ENCODE measurements around the gene DPYD. TPM values are rescaled to one million over a fixed set of nuclear protein-coding genes. Genes with fewer than 3 reads are reported as not detected.

DPYD gene
- total and polyA plus RNA-seq, 12 donors: 4.1 to 22.0 (median 7.0) TPM

- DNase-seq: no peak
- intact Hi-C loops (cut with DNase I): no loop called here
Observed at GRCh38 chr1:97545446-97545845, 375.4 kb downstream of the DPYD start.

DNA sequence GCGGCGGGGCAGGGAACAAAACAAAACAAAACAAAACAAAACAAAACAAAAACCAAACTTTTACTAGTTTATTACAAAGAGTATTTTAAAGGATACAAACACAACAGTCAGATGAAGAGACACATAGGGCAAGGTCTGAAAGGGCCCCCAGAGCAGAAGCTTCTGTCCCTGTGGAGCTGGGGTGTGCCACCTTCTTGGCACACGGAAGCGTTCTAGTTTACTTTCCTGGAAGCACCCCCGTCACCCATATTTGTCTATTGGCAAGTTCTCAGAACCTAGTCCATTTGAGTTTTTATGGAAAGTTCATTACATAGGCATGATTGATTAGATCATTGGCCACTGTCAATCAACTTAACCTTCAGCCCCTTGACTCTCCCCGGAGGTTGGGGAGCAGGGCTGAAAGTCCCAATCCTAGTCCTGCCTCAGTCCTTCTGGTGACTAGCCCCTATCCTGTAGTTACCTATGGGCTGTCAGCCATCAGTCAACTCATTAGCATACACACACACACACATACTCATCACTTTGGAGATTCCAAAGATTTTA is 380.4 kb downstream of the DPYD start:
- Histone ChIP-seq H3K9me3 (no peaks in the 10 kb centered on the region), H3K27me3 (no peaks in the 10 kb centered on the region), H3K27ac (no peak overlapping the region), H3K4me3 (no peak overlapping the region), H3K4me1 (no peaks in the 10 kb centered on the region), H3K36me3 (peaks cover 0 to 6% (median 0%) of the 10 kb centered on the region in 9 donors)
- TF ChIP-seq CTCF (IDR thresholded peaks at IDR 0.05): no peak
- 94 to 95% methylated on average over 6 of the region's 6 CpGs for WGBS, 2 donors
- intact Hi-C loops (cut with DNase I): no loop called here
- DNase-seq (no peak), ATAC-seq (no peak)

More at GRCh38 chr1:97545446-97545845, 375.4 kb downstream of the DPYD start:
- Histone ChIP-seq H3K4me1 (no peaks in the 10 kb centered on the region), H3K9me3 (no peaks in the 10 kb centered on the region), H3K4me3 (no peak overlapping the region), H3K27me3 (no peaks in the 10 kb centered on the region), H3K27ac (no peak overlapping the region), H3K36me3 (peaks cover 0 to 27% (median 0%) of the 10 kb centered on the region in 9 donors)
- TF ChIP-seq CTCF (IDR thresholded peaks at IDR 0.05): no peak
- 76 to 80% methylated on average over 4 of the region's 4 CpGs for WGBS, 2 donors
- ATAC-seq: no peak

- no peaks in the 10 kb centered on the region for H3K4me1 ChIP-seq
- no peak for DNase-seq
- no peaks in the 10 kb centered on the region for H3K36me3 ChIP-seq
- no peaks in the 10 kb centered on the region for H3K9me3 ChIP-seq
- no peak for ATAC-seq
- WGBS, 2 donors: 89 to 98% methylated on average over 2 of the region's 2 CpGs
- intact Hi-C loops (cut with DNase I): no loop called here
- TF ChIP-seq CTCF (IDR thresholded peaks at IDR 0.05): no peak
- no peak overlapping the region for H3K4me3 ChIP-seq
- no peaks in the 10 kb centered on the region for H3K27me3 ChIP-seq
- H3K27ac ChIP-seq: no peak overlapping the region
Observed at GRCh38 chr1:97538113-97538512, 382.7 kb downstream of the DPYD start.

DNA sequence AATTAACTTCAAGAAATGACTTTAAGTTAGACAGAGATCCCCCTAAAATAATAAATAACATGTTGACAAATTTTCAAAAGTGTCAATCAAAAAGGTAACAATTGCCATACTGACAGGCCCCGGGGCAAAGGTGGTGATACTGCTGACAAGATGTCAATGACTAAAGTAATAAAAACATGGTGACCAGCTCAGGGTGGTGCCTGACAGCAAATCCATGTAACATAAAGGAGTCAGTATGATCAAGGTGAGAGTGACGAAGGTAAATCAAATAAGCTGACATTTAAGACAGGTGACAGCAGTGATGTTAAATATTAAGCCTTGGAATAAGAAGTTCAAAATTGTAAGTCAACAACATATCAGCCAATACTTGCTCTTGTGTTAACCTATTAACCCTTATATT is 387.5 kb downstream of the DPYD start:
- DNase-seq (no peak), ATAC-seq (no peak)
- no peak for TF ChIP-seq CTCF (IDR thresholded peaks at IDR 0.05)
- H3K4me3 ChIP-seq: no peak overlapping the region
- no peaks in the 10 kb centered on the region for H3K4me1 ChIP-seq
- no peaks in the 10 kb centered on the region for H3K36me3 ChIP-seq
- H3K27ac ChIP-seq: no peak overlapping the region
- WGBS, 2 donors: 94 to 95% methylated on average over 2 of the region's 2 CpGs
- H3K9me3 ChIP-seq: no peaks in the 10 kb centered on the region
- intact Hi-C loops (cut with DNase I): no loop called here
- H3K27me3 ChIP-seq: no peaks in the 10 kb centered on the region

All from heart right ventricle (tissue), 16 donors.